NCI-H2196 (cell line): Measurements from ENCODE around the gene DPYSL3.
"Not testable (repeated sequence)": the region's sequence is repeated elsewhere in the genome, so short reads cannot be mapped to it uniquely, and the experiment has no call there.

Source experiments
- DNase-seq: peaks from one replicate; lab custom pipeline; 2025; ENCODE audit not compliant: unreplicated experiment; lab: John Stamatoyannopoulos, UW

The DPYSL3 gene

DNA sequence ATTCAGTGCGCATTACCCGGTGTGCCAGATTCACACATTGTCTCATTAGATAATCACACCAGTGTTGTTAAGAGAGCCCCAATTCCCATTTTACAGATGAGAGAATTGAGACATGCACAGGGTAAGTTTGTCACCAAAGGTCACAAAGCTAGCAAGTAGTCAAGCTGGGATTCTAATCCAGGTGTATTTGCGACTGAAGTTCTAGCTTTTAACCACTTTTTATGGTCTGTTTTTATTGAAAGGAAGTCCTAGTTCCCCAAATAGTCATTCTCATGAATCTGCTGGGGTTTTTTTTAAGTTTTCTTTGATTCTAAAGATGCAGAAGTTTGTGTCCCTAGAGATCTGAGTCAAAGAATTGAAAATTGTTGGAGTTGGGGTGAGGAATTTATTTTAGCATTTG, 136.5 kb downstream of the DPYSL3 start:
- no peak for DNase-seq

- DNase-seq = no peak
Observed at GRCh38 chr5:147372191-147372590, 137.7 kb downstream of the DPYSL3 start.

DNA sequence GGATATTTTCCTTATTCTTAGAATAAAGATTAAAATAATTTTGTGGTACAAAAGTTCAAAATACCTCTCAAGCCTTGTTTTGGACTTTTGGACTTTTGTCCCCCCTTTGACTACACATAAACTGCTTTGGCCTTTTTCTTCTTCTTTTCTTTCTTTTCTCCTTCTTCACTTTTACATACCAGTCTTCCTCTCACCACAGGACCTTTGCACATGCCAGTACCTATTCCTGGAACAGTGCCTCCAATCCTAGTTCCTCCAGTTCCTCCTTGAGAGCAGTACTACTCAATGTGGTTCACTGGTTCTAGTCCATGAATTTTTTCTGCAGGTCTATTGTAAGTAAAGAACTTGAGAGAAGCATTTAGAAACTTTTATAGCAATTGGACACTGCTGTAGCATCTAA, 138.6 kb downstream of the DPYSL3 start:
- no peak for DNase-seq

DNA sequence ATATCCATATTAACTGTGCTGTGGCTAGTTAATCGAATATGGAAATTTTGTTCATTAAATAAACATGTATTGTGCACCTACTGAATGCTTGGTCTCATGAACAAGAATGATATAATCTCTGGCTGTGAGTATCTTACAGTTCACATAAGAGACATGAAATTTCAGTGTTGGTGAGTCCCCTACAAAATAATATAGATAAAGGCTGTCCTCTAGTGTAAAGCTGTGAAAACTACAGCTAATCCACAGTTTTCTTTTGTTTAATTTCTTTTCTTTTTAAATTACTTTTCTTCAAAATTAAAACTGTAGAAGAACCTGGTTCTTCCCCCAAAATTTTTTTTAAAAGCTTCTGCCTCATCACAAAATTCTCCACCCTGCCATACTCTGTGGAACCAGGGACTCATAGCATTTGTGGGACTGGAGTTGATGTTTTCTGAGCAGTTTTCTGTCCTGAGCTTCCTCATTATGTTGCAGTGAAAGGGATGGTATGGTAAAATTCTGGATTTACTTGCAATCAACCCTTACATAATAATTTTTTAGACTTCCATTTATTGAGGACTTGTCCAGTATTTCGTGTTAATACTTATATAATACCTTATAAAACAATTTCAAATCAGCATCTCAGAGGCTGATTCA, 140.0 kb downstream of the DPYSL3 start:
- peak; percentile 28 for DNase-seq

GRCh38 chr5:147367381-147367780, 142.5 kb downstream of the DPYSL3 start:
- DNase-seq = not testable (repeated sequence)

GRCh38 chr5:147361441-147362175, 148.3 kb downstream of the DPYSL3 start:
- no peak for DNase-seq

DNA sequence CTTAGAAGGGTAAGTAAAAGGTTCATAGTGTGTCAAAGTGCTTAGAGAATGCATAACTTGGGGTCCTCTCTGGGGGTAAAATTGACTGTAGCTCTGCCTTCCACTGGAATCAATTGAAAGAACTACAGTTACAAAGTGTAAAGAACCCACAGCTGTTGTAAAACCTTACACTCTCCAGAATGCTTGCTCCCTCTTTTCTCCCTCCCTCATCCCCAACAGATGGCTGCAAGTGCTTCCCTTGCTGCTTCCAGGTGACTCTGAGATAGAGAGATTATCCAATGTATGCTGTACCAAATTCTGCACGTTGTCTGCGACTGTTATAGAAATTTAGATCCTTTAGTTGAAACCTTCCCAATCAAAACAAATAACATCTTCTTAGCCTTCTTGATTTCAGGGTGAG, 149.1 kb downstream of the DPYSL3 start:
- DNase-seq = no peak

- no peak for DNase-seq
Observed at GRCh38 chr5:147359581-147359980, 150.3 kb downstream of the DPYSL3 start.

DNA sequence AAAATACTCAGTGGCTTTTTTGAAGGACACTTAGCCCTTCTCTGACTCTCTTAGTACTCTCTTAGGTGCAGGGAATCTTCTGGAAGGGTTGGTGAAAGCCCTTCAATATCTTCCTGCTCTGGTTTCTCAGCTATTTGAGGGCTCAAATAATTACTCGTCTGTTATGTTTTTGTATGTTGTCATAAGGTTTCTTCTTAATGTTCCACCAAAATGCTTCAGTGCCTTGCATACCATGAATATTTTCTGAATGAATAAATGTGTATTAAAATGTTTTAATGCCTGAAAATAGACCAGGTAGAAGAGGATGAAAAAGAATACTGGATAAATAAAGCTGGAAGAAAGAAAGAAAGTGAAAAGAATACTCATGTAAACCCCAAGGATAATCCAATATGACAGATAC, 150.8 kb downstream of the DPYSL3 start:
- no peak for DNase-seq

DNA sequence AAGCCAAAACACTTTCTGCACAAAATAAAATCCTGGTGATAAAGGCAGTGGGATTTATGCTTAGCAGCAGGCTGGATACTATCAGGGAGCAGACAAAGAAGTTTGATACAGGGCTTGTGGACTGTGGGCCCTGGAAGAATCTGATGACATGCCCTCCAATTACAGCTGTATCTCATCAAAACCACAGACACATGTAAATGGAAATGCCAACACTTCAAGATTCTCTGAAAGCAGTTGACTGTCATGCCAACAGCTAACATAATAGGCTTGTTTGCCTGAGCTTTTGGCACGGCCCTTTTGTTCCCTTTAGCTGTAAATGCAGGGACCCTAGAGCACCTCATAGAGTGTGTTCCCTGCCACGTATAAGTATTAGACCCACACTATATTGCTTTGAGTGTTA, 160.6 kb downstream of the DPYSL3 start:
- DNase-seq = no peak

DNA sequence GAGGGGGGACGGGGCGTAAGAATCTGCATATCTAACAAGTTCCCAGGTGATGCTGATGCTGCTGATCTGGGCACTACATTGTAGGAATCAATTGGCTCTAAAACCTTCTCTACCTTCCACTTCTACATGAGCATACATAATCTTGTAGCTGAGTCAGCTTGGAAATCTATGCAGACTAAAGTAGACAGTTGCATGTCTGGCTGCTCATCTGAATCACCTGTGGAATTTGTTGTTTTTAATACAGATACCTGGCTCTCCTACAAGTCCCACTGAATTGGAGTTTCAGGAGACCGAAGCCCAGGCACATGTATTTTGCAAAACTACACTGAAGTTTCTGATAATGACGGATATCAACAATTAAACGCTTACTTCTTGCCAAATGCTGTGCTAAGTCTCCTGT, 161.4 kb downstream of the DPYSL3 start:
- no peak for DNase-seq

DNA sequence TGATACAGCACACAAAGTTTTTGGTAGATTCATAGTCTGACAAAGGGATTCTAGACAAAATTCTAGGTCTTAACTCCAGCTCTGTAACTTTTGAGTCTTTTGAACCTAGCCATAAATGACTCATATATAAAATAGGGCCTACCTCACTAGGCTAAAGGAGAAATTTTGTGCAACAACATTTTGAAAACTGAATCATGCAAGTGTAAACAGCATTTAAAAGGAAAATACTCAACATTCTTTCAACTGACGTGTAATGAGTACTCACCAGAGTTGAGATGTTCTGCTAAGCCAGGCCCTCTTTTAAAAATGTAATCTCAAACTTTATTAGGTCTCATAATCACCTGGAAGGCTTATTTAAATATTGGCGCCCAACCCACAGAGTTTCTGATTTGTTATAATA, 161.8 kb downstream of the DPYSL3 start:
- no peak for DNase-seq

DNA sequence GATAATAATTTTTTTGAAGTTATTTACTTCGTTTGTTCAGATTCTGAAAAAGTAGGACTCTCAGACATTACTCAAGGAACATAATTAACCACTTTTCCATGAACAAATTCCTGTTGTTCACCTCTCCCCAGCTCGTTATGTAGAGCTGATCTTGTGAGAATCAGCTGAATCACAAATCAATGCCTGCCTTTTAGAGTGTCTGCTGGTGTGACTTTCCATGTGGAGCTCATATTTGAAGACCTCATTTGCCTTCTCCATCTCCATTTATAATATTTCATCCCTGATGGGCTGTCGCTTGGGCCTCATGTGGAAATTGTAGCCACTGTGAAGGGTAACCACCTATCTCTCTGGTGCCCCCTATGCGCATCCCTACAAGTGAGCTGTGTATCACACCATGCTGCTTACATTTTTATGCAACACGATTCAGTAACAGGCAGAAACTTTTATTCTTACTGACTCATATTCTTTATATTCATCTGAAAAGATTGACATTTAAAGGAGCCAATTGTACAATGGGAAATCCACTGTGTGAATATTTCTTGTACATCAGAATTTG, 163.8 kb downstream of the DPYSL3 start:
- DNase-seq = no peak

DNA sequence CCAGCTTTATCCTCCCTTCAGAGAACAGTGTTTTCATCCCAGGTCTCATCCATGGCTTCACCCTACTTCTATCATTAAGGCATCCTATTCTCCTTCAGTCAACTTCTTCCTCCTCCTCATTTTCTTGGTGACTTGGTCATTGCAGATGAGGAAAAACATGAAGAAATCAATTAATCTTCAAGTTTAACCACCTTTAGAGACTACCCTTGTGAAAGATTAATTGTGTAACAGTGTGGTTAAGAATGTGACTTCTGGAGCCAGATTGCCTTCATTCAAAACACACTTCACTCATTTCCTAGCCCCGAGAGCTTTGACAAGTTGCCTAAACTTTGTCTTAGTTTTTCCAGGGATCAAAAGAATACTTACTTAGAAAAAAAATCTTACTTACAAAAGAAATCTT, 165.0 kb downstream of the DPYSL3 start:
- DNase-seq = no peak

GRCh38 chr5:147341345-147341744, 168.5 kb downstream of the DPYSL3 start:
- DNase-seq = no peak

DNA sequence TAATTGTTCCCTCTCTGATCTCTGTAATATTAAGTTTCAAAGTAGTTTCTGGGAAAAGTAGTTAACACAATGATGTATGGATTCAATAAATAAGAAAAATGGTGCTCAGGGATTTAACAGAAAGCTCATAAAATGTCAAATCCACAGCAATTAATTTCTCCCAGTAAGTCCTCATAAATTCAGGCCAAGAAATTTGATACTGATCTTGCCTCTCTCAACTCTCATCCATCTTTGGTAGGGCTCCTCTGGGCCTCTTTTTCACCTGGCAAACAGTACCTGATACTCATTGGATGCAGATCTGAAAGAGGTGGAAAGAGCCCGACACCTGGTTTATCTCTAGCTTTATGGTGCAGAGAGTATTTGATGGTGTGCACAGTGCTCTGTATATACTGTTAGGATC, 168.9 kb downstream of the DPYSL3 start:
- no peak for DNase-seq
